GM18517 (cell line): ENCODE data around the gene BET1.
"Not testable (repeated sequence)": the region's sequence is repeated elsewhere in the genome, so short reads cannot be mapped to it uniquely, and the experiment has no call there.

Experiments
- ATAC-seq: cut with Tn5 transposase; IDR thresholded peaks from one replicate; pipeline ENCODE4 v1.9.1; 2021; ENCODE audit warnings: mild to moderate bottlenecking, moderate library complexity; ENCODE audit not compliant: unreplicated experiment

BET1 gene, protein sequence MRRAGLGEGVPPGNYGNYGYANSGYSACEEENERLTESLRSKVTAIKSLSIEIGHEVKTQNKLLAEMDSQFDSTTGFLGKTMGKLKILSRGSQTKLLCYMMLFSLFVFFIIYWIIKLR

DNA sequence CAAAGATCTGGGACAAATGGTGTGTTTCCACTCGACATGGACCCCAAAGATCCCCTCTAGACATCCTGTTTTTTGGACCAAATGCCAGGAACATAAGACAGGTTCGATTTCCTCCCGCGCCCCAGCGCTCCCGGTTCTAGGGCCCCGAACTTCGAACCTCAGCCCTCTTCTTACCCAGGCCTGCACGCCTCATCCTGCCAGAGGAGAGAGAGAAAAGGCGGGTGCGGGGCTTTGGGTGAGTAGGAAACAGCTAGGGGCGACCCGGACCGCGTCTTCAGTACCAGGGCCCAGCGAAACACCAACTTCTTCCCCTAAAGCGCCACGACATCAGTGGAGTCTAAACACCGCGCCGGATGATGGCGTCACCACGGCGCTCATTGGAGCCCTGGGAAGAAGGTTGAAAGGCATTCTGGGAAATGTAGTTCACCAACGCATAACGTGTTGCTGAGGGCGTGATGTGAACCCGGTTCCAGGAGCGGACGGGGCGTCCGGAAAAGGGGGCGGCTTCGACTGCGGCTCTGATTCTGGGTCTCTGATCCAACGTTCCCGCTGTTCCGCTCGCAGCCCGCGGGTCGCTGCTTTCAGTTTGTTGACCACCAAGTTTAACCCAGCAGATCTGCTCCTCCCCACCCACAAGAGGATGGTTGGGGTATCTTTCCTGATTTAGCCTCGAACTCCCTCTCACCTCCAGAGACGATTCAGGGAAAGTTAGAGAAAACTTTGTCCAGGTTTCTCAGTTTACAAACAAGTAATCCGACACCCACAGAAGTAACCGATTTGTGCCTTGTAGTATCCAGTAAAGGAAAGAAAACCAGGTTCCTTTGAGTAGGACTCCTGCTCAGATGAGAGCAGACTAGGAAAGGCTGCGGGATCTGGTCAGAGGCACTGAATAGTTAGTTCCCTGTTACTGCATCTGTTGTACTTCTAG is at the start of gene BET1:
Gene BET1, minus strand, starts transcription at position 332 of the 928 bp plus-strand sequence. Its CDS starts 139 bp downstream, at position 193.
- ATAC-seq: peak; percentile 98

DNA sequence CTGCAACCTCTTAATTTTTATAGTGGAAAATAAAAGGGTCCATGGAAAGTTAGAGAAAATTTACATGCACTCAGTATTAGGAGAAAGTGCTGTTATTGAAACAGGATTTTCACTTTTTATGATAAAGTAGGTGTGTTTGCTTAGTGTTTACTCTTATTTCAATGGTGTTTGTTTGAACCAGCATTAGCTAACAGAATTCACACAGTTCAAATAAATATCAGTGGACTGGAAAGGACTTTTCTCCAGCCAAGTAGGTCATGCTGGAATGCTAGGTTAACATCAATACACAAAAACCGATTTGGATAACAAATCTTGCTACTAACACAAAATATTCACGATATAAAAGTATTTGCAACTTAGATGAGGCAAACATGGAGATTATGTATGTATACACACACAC is 49.4 kb upstream of the BET1 start:
- ATAC-seq: no peak

DNA sequence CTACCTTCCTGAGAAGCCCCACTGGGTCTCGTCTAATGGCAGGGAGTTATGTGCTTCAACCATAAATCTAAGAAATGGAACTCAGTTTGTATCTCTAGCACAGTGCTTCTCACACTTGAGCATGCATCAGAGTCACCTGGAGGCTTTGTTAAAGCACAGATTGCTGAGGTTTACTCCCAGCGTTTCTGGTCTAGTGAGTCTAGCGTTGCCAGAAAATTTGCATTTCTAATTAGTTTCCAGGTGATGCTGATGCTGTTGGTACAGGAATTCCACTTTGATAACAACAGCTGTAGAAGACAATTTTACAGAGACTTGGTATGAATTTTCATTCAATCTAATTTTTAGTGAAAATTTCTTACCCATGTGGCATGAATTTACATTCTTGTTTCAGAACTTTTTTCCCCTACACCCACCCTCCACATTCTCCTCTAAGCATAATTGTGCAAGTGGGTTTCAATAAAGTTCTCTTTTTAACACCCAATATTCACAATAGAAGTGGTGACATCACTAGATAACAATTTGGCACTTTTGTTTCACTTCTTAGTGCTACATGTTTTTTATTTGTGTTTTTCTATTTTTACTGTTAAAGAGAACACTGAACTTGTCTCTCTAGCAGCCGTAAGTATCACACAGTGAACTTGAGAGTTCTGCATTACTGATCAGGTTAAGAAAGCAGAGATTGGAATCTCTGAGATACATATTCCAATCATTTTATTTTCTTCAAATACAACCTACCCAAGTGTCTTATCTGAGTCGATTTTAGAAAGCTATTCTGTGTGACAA is 48.4 kb upstream of the BET1 start:
- no peak for ATAC-seq

DNA sequence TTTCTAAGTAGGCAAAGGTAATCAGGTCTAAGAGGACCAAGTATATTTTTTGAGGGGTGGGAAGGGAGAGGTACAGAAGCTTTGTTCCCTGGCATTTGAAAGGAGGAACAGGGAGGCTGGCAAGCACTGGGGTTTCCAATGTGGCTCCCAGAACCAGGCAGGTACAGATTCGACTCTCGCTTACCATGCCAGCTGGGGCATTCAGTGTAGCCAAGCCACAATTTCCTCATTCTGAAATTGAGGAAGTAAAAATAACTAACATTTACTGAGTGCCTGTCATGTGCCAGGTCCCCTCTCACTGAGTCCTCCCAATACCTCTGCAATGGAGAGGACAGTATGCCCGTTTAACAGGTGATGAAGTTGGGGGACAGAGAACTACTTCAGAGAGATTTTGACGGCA is 45.9 kb upstream of the BET1 start:
- peak; percentile 95 for ATAC-seq

DNA sequence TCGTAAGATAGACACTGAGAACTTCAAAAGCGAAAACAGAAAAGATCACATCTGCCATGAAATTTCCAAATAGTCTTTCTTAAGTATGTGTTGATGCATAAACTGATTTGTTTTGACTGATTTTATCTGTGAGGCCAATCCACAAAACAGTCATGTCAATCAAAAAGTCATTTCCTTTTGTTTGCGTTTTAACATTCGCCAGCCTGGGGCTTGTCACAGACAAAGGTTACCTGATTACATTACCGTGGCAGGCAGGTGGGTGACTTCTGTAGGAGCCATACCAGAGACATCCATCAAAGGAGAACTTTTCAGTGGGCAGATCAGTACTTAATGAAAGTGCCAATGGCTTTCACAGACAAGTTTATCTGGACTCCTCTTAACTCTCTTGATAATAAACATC is 45.5 kb upstream of the BET1 start:
- peak; percentile 8 for ATAC-seq

DNA sequence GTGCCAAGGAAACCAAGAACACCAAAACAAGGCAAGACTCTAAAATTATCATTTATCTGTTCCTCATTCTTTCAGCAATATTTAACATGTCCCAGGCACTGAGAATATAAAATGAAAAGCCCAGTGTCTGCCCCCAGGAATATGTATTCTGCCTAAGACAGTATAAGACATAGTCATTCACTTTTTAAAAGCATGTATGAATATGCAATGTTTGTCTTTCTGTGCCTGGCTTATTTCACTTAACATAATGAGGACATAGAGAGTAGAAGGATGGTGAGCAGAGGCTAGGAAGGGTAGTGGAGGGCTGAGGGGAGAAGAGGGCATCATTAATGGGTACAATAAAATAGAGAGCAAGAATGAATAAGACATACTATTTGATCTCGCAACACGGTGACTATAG is 44.6 kb upstream of the BET1 start:
- ATAC-seq: no peak

DNA sequence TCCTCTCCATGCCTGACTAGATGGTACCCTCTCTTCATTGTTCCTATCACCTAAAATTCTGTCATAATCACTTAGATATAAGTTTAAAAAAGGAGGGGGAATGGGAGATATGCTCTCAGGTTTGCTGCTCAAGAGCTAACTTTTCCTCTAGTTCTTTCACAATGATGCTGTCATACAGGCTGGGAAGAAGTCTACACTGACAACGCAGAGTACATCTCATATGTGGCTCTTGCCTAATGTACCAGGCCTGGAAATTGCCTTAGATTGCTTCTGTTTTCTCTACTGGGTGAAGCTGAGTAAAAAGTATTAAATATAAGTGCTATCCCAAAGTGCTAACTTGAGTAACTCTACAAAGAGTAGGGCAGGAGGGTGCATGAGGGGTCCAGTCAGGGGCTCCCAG is 43.8 kb upstream of the BET1 start:
- no peak for ATAC-seq

DNA sequence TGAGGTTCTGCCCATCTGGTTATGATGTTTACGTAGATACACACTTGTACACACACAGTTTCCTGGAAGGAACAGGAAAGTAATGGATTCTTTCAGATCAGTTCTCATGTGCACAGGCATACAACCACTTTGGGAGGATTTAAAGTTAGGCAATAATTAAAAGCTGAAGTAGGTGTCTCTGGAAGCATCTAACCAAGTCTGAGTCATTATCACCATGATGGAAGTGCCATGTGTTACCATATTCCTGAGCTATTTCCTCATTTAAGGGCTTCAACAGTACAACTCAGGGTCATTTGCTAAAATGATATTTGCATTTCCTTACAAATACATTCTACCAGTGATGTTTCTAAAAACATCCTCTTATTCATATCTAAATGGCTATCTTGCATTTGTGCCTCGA is 41.4 kb upstream of the BET1 start:
- ATAC-seq: no peak

DNA sequence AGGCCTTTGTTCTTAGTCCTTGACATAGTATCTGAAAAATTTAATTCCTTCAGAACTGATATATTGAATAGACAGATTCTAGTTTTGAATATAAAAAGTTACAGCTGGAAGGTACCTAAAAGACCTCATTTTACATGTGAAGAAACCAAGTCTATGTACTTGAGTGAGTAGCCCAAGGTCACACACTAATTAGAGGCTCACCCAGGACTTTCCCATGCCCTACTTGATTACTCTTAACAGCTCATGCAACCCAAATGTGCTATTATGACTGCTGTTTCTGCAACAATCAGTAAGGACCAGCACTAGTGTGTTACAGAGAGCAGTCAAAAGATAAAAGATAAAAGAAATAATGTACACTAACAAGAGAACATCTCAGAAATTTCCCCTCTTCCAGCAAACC is 40.7 kb upstream of the BET1 start:
- ATAC-seq: no peak

DNA sequence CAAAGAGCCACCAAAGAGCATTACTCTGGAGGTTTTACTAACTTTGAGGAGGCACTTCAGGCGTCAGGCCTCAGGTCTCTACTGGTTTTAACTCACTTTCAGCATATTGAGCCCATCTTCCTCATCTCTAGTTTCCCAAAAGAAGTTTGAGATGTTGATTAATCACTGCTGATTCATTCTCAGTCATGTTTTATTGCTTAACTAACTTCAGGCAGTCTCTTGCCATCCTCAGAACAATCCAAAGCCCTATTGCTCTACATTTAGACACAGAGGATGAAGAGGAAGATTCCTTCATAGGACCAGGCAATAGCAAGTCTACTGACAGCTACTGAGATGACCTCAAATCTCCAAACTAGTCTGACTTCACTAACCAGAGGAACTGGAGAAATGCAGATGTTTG is 39.1 kb upstream of the BET1 start:
- ATAC-seq: no peak

DNA sequence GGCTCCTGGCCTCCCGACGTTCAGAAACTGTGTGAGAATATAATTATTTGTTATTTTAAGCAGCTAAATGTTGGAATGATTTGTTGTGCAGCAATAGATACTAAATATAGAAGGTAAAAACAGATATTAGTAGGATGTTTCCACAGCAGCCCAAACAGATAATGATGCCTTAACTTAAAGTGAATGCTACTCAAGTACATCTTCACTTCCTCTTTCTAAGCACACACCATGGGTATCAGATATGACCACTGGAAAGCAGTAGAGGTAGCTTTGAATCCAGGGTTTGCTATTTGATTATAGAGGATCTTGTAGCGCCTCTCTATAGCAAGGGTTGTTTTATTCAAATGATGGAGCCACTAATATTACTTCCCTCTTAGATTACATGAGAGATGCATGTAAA is 38.2 kb upstream of the BET1 start:
- peak; percentile 83 for ATAC-seq

DNA sequence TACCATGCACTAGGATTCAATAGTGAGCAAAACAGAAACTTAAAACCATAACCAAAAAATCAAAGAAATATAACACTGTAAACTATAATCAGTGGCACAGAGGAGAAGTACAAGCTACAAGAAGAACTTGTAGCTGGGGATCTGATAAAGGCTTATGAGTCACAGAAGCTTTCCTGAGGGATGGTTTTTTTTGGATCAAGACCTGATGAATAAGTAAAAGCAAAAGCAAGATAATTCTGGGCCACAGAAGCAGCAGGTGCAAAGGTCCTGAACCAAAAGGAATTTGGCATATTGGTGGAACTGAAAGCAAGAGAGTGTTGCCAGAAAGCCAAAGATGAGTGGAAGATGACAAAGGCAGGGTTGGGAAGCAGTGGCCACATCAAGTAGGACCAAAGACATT is 37.4 kb upstream of the BET1 start:
- no peak for ATAC-seq

DNA sequence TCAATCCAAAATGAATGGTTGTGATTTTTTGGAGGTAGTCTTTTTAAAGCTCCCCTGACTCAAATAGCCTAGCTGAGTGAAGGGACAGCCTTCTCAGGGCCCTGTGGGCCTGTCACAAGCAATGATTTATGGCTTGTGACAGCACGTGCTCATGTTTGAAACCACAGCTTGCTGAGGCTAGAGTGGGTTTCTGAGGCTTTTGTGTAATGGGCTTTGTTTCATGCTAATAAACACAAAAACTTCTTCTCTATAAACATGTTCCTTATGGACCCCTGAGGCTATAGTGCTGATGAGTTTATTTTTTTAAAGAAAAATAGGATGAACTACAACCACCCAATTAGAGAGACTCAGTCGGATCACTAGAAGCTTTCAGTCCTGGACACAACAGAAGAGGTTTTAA is 36.1 kb upstream of the BET1 start:
- no peak for ATAC-seq

DNA sequence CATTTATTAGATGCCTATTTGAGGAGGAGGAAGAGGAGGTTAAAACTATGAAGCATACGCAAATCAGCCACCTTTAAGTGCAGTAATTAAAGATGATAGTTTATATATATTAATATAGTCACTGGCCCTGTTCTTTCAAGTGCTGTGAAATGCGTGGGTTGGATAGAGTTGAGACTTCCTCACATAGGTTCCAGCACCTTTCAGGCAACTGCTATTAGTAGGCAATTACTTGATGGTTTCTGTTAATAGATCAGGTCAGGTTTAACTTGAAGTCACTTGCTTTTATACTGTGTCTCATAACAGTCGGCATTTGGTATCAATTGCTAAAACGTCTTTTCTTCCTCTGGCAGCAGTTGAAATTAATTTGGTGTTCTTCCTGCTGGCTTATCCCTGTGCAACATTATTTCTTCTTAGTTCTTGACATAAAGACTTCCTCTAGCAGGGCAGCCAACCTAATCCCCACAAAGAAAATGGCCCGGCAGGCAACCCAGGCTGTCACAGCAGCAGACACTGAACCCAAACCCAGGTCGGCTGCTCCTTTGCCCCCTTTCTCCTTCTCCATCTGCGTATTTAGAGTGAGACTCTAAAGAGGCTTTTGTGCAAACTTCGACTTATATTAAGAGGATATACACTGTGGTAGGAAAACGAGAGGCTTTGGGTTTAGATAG is 35.3 kb upstream of the BET1 start:
- ATAC-seq: peak; percentile 42

DNA sequence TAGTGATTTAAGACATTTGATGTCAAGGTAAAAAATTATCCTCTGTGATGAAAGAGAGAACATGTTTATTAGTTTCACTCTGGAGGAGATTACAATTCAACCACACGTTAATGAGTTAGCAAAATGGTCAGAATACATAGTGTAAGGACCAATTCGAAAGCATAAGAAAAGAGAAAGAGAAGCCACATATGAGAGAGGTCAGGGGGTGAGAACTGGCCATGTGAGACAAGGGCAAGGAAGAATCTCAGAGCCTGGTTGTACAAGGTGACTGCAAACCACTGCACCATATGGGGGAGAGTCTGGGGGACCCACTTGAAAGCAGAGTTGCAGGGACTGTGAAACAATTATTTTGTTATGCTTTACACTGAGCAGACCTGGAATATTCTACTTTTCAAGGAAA is 27.7 kb upstream of the BET1 start:
- no peak for ATAC-seq

DNA sequence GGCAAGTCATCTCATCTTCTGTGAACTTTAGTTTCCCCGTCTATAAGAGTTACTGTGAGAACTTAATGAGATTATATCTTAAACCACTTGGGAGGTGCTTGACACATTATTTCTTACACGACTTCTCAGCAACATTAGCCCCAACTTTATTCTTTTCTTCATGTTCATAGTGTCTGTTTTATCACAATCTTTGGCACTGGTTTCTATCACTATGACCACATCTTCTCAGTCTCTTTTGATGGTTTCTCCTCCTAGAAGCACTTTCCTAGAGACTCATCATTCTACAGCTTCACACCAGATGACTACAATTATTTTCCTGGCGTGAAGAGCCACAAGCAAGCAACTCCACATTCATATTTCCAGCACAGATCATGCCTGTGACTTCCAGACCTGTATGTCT is 26.5 kb upstream of the BET1 start:
- no peak for ATAC-seq

DNA sequence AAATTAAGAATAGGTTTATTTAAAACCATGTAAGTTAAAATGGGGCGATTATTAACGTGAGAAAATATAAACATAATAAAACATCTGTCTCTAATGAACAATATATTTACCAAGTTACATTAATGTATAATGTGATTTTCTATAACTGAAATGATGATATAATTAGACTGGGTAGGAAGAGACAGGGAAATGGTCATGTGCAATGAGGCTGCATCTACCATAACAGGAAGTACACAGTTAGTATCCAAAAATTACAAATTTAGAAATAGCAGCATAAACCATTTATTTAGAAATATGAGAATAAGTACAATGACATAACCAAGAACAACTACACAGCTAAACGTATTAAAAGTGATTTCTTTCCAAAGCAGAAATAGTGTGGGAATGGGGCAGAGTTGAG is 25.8 kb upstream of the BET1 start:
- ATAC-seq: no peak

DNA sequence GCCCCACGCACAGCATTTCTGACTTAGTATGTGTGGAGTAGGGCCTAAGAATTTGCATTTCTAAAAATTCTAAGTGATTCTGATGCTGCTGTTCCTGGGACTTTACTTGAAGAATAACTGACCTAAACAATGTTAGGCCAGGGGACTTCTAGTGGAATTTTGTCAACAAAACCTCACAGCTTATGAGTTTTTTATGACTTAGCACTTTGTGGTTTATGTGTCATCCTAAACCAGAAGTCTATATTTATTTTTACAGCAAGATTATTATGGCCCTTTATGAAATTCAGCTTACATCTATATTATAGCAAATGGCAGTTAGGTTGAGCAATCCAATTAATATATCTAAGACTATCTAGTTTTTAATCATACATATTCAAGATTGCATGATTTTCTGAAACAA is 24.6 kb upstream of the BET1 start:
- ATAC-seq: no peak

DNA sequence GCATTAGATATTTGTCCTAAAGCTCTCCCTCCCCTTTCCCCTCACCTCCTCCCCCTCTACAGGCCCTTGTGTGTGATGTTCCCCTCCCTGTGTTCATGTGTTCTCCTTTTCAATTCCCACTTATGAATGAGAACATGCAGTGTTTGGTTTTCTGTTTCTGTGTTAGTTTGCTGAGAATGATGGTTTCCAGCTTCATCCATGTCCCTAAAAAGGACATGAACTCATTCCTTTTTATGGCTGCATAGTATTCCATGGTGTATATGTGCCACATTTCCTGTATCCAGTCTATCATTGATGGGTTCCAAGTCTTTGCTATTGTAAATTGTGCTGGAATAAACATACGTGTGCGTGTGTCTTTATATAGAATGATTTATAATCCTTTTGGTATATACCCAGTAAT is 22.5 kb upstream of the BET1 start:
- not testable (repeated sequence) for ATAC-seq

DNA sequence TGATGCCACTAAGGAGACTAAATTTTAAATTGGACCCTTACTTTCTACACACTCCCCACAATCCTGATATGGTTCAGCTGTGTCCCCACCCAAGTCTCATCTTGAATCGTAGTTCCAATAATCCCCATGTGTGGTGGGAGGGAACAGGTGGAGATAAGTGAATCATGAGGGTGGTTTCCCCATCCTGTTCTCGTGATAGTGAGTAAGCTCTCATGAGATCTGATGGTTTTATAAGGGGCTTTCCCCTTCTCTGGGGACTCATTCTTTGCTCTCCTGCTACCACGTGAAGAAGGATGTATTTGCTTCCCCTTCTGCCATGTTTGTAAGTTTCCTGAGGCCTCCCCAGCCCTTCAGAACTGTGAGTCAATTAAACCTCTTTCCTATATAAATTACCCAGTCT is 18.4 kb upstream of the BET1 start:
- no peak for ATAC-seq

DNA sequence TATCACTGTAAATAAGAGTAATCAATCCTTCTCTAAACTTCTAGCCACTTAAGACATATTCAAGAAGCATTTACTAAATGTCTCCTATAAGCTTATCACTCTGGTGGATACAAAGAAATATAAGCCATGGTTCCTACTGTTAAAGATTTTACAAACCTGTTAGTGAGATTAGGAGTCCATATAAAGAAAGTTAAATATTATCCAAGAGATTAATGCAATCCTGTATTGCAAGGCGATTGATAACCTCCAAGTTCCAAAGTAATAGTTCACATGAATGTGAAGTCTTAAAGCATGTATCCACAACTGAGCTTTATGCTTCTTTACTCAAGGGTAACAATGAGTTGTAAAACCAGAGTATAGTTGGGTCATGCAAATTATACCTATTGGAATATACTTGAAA is 12.6 kb upstream of the BET1 start:
- no peak for ATAC-seq
